Suprapubic skin (tissue), 4 donors: Measurements from ENCODE around the gene LAMA5. TPM values are rescaled to one million over a fixed set of nuclear protein-coding genes. Genes with fewer than 3 reads are reported as not detected.
A peak's percentile ranks its signal among the peaks of the same experiment; 100 is the strongest.

Experiments used
- DNase-seq, 2 donors: peaks; one replicate each; pipeline ENCODE4 v3.0.0-alpha.2; 2019; ENCODE audit warnings: low spot score in 2 of 2
- H3K27ac ChIP-seq: fragments of 200-600 bp; sonication (generic); one replicate; pipeline ENCODE4 v1.5.1; 2019
- H3K27me3 ChIP-seq: fragments of 200-600 bp; sonication (generic); one replicate; pipeline ENCODE4 v1.5.1; 2019
- H3K36me3 ChIP-seq: fragments of 200-600 bp; sonication (generic); one replicate; pipeline ENCODE4 v1.5.1; 2019
- H3K4me1 ChIP-seq: fragments of 200-600 bp; sonication (generic); one replicate; pipeline ENCODE4 v1.5.1; 2019
- H3K4me3 ChIP-seq: fragments of 200-600 bp; sonication (generic); one replicate; pipeline ENCODE4 v1.5.1; 2019; ENCODE audit warnings: mild to moderate bottlenecking
- H3K9me3 ChIP-seq: fragments of 200-600 bp; sonication (generic); one replicate; pipeline ENCODE4 v1.5.1; 2019
- EP300 ChIP-seq: sonication (generic); formaldehyde crosslinking; IDR thresholded peaks from one replicate; pipeline ENCODE4 v1.6.1; 2017; ENCODE audit warnings: antibody characterized with exemption
- POLR2A ChIP-seq, 2 donors: fragments of 450-650 bp; IDR thresholded peaks; one replicate each; pipeline ENCODE4 v1.6.1; 2017; ENCODE audit warnings: antibody characterized with exemption in 2 of 2, mild to moderate bottlenecking in 2 of 2, moderate library complexity in 2 of 2
- POLR2AphosphoS5 ChIP-seq, 3 donors: sonication (generic); formaldehyde crosslinking; IDR thresholded peaks; one replicate each; pipeline ENCODE4 v1.6.1; 2017; ENCODE audit warnings: antibody characterized with exemption in 3 of 3
- WGBS: methylation state at CpG from one replicate; pipeline ENCODE4 v1.1.5; 2018; 5-methylcytosine and 5-hydroxymethylcytosine counted together
- total RNA-seq, 4 donors: library from RNA; depleted of rRNA; stranded (reverse); fragments of >200 nt; gene quantifications; one replicate each; pipeline ENCODE4 v1.1.0, GENCODE V29; 2016
- TF ChIP-seq, protein P1 (sequence below), 2 donors: fragments of 200-600 bp in 1 of 2; fragments of 450-650 bp in 1 of 2; sonication (generic) in 1 of 2; IDR thresholded peaks; one replicate each; pipeline ENCODE4 v1.5.1; 2016 to 2019; ENCODE audit warnings: antibody characterized with exemption in 2 of 2, mild to moderate bottlenecking in 1 of 2, moderate library complexity in 1 of 2

The LAMA5 gene
- total RNA-seq, 4 donors from 2014 or later = 200 to 623 (median 316) TPM

DNA sequence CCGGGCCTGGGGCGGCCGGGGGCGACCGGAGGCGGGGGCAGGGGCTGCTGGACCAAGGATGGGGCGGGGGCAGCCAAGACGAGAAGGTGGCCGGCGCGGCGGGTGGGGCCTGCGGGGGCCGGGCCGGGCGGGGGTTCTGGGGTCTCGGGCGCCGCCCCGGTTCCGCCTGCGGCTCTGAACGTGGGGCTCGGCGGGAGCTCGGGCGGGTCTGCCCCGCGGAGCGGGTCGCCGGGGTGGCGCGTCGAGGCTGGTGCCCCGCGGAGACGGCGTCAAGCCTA, 64.1 kb downstream of the LAMA5 start:
- Histone ChIP-seq H3K4me3 (peak overlapping the region; percentile 96), H3K9me3 (no peaks in the 10 kb centered on the region), H3K27me3 (no peaks in the 10 kb centered on the region), H3K4me1 (peaks cover 49% of the 10 kb centered on the region), H3K36me3 (peaks cover 23% of the 10 kb centered on the region), H3K27ac (peak overlapping the region; percentile 98)
- TF ChIP-seq EP300 = no peak
- TF ChIP-seq POLR2A (IDR thresholded peaks at IDR 0.05) = no peak
- TF ChIP-seq POLR2AphosphoS5 (IDR thresholded peaks at IDR 0.05) = no peak
- TF ChIP-seq, protein P1, sequence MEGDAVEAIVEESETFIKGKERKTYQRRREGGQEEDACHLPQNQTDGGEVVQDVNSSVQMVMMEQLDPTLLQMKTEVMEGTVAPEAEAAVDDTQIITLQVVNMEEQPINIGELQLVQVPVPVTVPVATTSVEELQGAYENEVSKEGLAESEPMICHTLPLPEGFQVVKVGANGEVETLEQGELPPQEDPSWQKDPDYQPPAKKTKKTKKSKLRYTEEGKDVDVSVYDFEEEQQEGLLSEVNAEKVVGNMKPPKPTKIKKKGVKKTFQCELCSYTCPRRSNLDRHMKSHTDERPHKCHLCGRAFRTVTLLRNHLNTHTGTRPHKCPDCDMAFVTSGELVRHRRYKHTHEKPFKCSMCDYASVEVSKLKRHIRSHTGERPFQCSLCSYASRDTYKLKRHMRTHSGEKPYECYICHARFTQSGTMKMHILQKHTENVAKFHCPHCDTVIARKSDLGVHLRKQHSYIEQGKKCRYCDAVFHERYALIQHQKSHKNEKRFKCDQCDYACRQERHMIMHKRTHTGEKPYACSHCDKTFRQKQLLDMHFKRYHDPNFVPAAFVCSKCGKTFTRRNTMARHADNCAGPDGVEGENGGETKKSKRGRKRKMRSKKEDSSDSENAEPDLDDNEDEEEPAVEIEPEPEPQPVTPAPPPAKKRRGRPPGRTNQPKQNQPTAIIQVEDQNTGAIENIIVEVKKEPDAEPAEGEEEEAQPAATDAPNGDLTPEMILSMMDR (IDR thresholded peaks at IDR 0.05) = no peak
- no peak for DNase-seq
- WGBS = 0% methylated on average over 1 of the region's 39 CpGs

DNA sequence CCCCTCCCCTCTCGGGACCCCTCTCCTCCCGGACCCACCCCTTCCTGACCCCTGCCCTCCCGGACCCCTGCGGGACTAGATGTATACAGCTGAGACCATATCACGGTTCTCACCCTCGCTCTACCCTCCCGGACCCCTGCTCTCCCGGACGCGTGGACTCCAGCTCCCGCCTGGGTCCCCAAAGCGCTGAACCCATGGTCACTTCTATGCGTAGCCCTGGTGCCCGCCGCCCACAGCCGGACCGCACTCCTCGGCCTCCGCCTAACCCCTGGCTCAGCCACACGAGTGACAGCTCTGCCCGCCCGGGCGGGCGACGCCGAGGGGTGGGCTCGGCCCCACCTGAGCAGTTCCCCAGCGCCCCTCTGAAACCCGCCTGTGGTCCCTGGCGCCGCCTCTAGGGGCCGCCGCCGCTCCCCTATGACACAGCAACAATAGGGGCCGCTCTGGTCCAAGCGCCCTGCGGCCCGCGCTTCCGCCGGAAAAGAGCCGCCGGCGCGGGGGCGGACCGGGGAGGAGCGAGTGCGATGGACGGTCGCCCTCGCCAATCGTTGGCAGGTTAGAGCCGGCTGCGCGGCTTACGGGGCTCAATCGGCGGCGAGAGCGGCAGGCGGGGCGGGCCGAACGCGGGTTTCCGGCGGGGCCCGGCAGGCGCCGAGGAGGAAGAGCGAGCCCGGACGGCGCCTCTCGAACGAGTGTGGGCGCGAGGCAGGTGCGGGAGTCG, 64.6 kb downstream of the LAMA5 start, which contains the start of gene ADRM1:
Gene ADRM1 (plus strand): TSS at position 657 of the 721 bp plus-strand sequence. CDS start 572 bp downstream, outside the sequence.
- peak within 1 kb of the TSS; percentile 96 for H3K4me3 ChIP-seq
- peak within 1 kb of the TSS; percentile 98 for H3K27ac ChIP-seq
- TF ChIP-seq EP300 = no peak
- peak in 2 of 3 donors; percentile 73 to 96 for TF ChIP-seq POLR2AphosphoS5 (IDR thresholded peaks at IDR 0.05)
- peak in 1 of 2 donors; percentile 54 for TF ChIP-seq POLR2A (IDR thresholded peaks at IDR 0.05)
- TF ChIP-seq, protein P1 (IDR thresholded peaks at IDR 0.05) = peak; percentile 88 to 95
- WGBS = 0% methylated on average over 25 of the region's 81 CpGs
- H3K9me3 ChIP-seq = no peaks in the 10 kb centered on the region
- DNase-seq = peak; percentile 94 to 96
- no peaks in the 10 kb centered on the region for H3K27me3 ChIP-seq
- H3K4me1 ChIP-seq = peaks cover 44% of the 10 kb centered on the region
- H3K36me3 ChIP-seq = peaks cover 19% of the 10 kb centered on the region

DNA sequence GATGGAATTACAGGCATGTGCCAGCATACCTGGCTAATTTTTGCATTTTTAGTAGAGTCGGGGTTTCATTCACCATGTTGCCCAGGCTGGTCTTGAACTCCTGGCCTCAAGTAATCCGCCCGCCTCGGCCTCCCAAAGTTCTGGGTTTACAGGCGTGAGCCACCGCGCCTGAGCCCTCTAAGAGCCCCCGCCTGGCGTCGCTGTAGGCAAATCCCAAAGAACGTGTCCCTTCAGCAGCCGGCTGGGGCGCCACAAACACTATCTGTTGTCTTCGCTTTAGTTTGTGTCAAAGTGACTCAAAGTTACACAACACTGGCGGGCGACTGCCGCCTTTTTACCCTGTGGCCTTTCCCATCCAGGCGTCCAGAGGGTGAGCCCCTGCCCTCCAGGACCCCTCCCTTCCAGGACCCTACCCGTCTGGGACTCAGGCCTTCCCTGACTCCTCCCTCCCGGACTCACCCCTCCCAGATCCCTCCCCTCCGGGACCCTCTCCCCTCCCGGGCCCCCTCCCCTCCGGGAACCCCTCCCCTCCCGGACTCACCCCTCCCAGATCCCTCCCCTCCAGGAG, 65.3 kb downstream of the LAMA5 start:
- TF ChIP-seq, protein P1 (IDR thresholded peaks at IDR 0.05) = peak; percentile 85 to 95
- TF ChIP-seq POLR2A (IDR thresholded peaks at IDR 0.05) = peak in 1 of 2 donors; percentile 23
- no peak for TF ChIP-seq EP300
- peak in 2 of 3 donors; percentile 71 to 76 for TF ChIP-seq POLR2AphosphoS5 (IDR thresholded peaks at IDR 0.05)
- H3K4me1 ChIP-seq = peaks cover 38% of the 10 kb centered on the region
- DNase-seq = peak; percentile 97 to 98
- WGBS = 2% methylated on average over 23 of the region's 24 CpGs
- peak overlapping the region; percentile 96 for H3K4me3 ChIP-seq
- peaks cover 17% of the 10 kb centered on the region for H3K36me3 ChIP-seq
- H3K27me3 ChIP-seq = no peaks in the 10 kb centered on the region
- H3K27ac ChIP-seq = peak overlapping the region; percentile 98
- no peaks in the 10 kb centered on the region for H3K9me3 ChIP-seq

DNA sequence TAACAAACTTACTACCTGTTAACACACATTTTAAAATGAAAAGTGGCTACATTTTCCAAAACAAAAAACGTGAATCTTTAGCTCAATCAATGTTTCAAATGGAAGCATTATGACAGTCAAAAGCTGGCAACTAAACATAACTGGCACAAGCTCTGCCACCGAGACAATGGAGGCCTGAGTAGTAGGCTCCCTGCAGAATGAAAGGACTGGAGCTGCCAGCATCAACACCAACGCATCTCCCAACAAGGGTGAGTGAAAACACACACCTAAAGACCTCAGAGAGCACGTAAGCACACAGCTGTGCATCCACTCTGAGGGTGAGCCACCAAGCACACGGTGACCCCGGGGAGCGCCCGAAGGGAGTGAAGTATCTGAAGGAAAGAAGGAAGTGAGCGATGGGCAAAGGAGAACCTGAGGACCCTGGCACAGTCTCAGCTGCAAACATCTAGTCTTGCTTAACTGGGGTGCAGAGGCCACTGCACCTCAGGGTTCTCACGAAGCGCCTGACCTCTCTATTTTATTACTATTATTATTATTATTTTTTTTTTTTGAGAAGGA, 65.9 kb downstream of the LAMA5 start:
- 78% methylated on average over 11 of the region's 11 CpGs for WGBS
- Histone ChIP-seq H3K4me3 (no peak overlapping the region), H3K9me3 (no peaks in the 10 kb centered on the region), H3K27me3 (no peaks in the 10 kb centered on the region), H3K27ac (peak overlapping the region; percentile 98), H3K4me1 (peaks cover 31% of the 10 kb centered on the region), H3K36me3 (peaks cover 17% of the 10 kb centered on the region)
- DNase-seq = no peak
- no peak for TF ChIP-seq EP300
- no peak for TF ChIP-seq POLR2A (IDR thresholded peaks at IDR 0.05)
- TF ChIP-seq, protein P1 (IDR thresholded peaks at IDR 0.05) = no peak
- no peak for TF ChIP-seq POLR2AphosphoS5 (IDR thresholded peaks at IDR 0.05)

DNA sequence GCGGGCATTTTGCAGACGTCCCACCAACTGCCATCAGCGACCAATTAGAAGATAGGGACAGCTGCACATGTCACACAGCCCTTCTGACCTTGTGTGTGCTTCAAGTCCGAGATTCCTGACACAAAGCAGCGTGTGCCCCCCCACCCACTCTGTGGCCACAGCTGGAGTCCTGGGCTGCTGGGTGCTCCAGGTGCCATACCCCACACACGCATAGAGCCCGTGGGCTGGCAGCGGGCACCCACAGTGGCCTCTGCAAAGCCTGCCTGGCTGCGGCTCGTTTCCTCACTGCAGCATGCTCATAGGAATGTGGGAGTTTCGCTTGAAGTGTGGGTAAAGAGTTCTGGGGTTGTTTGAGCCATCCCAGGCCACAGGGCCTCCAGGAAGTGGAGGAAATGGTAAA, 66.8 kb downstream of the LAMA5 start:
- peaks cover 25% of the 10 kb centered on the region for H3K36me3 ChIP-seq
- no peaks in the 10 kb centered on the region for H3K9me3 ChIP-seq
- H3K4me3 ChIP-seq = no peak overlapping the region
- H3K27ac ChIP-seq = no peak overlapping the region
- WGBS = 77% methylated on average over 9 of the region's 11 CpGs
- peaks cover 23% of the 10 kb centered on the region for H3K4me1 ChIP-seq
- no peak for DNase-seq
- TF ChIP-seq POLR2AphosphoS5 (IDR thresholded peaks at IDR 0.05) (no peak), POLR2A (IDR thresholded peaks at IDR 0.05) (no peak), EP300 (no peak)
- TF ChIP-seq, protein P1 (IDR thresholded peaks at IDR 0.05) = no peak
- H3K27me3 ChIP-seq = no peaks in the 10 kb centered on the region
